Small intestine (tissue), 7 donors: Measurements from ENCODE around the gene SEC14L1. TPM values are rescaled to one million over a fixed set of nuclear protein-coding genes. Genes with fewer than 3 reads are reported as not detected.
"Not testable (repeated sequence)": the region's sequence is repeated elsewhere in the genome, so short reads cannot be mapped to it uniquely, and the experiment has no call there.

Source experiments
- DNase-seq, 2 donors: peaks; one replicate each; pipeline versions ENCODE4 v3.0.0 to v3.0.0-alpha.2; 2013
- FAIRE-seq: peaks from 2 replicates; lab custom pipeline; 2012; peaks lifted over from hg19 to GRCh38; lab: Jason Lieb, UNC
- H3K27ac ChIP-seq, 3 donors: one replicate each; pipeline ENCODE4 v1.5.1; 2013; ENCODE audit warnings: low read length in 2 of 3, mild to moderate bottlenecking in 2 of 3, control low read depth in 1 of 3, inconsistent platforms in 1 of 3, low read depth in 1 of 3, moderate library complexity in 1 of 3
- H3K27me3 ChIP-seq, 3 donors: one replicate each; pipeline ENCODE4 v1.6.1; 2013; ENCODE audit warnings: low read length in 3 of 3, inconsistent platforms in 1 of 3; ENCODE audit not compliant: control insufficient read depth in 3 of 3, insufficient read depth in 3 of 3
- H3K36me3 ChIP-seq, 3 donors: one replicate each; pipeline ENCODE4 v1.6.1; 2013; ENCODE audit warnings: low read length in 3 of 3, inconsistent platforms in 1 of 3, low read depth in 1 of 3, mild to moderate bottlenecking in 1 of 3, moderate library complexity in 1 of 3; ENCODE audit not compliant: control insufficient read depth in 3 of 3, insufficient read depth in 2 of 3
- H3K4me1 ChIP-seq, 3 donors: one replicate each; pipeline ENCODE4 v1.6.1; 2013; ENCODE audit warnings: low read length in 2 of 3, inconsistent platforms in 1 of 3, low read depth in 1 of 3, mild to moderate bottlenecking in 1 of 3, moderate library complexity in 1 of 3; ENCODE audit not compliant: control insufficient read depth in 3 of 3, insufficient read depth in 2 of 3
- H3K4me3 ChIP-seq, 3 donors: one replicate each; pipeline ENCODE4 v1.5.1; 2013; ENCODE audit warnings: low read length in 3 of 3, control low read depth in 1 of 3, inconsistent platforms in 1 of 3, low read depth in 1 of 3, mild to moderate bottlenecking in 1 of 3, moderate library complexity in 1 of 3
- H3K9me3 ChIP-seq, 2 donors: one replicate each; pipeline ENCODE4 v1.6.1; 2013; ENCODE audit warnings: low read depth in 1 of 2, low read length in 1 of 2; ENCODE audit not compliant: control insufficient read depth in 2 of 2, insufficient read depth in 1 of 2
- WGBS, 3 donors: extraction: QIAGEN DNeasy Blood & Tissue Kit; methylation state at CpG; one replicate each; pipeline ENCODE4 v1.1.7; 2013; 5-methylcytosine and 5-hydroxymethylcytosine counted together
- polyA plus RNA-seq, 4 donors: library from polyadenylated mRNA; stranded (reverse) in 3 of 4; unstranded in 1 of 4; fragments of 200-250 nt in 3 of 4; fragments of 120-200 nt in 1 of 4; gene quantifications; one replicate each; pipeline versions ENCODE4 v1.2.1 to v1.2.3, GENCODE V29; 2013
- donor health status: healthy with polysubstance abuse.
- donor health status: control.
- donor health status: control.
- donor health status: Bipolar disorder and iron deficiency.
- donor health status: healthy.

SEC14L1 gene
- polyA plus RNA-seq, 4 donors = 14.5 to 27.4 (median 20.7) TPM

DNA sequence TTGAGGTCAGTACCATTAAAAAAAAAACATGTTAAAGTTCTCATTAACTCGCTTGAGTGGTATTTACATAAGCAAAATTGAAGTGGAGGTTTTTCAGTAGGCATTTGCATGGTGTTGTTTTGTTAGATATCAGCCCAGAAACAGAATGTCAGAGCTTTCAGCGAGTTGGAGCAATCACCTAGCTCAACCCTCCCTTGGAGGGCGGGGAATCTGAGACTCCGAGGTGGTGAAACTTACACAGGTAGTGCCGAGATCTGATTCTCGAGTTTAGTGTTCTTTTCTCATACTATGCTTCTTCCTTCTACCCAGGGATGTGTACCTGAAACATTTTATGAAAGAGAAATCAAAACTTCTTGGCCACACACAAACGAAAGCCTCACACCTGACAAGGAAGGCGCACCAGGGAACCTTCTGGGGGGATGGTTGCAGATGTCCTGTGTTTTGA is 6.6 kb downstream of the SEC14L1 start:
- no peak for FAIRE-seq
- Histone ChIP-seq H3K4me3 (peak overlapping the region in 1 of 3 donors; percentile 10), H3K27me3 (no peaks in the 10 kb centered on the region), H3K9me3 (no peaks in the 10 kb centered on the region), H3K4me1 (peaks cover 2 to 28% (median 8%) of the 10 kb centered on the region in 3 donors), H3K27ac (peak overlapping the region in 2 of 3 donors; percentile 18 to 65), H3K36me3 (peaks cover 0 to 29% (median 4%) of the 10 kb centered on the region in 3 donors)
- peak; percentile 43 to 54 for DNase-seq
- whole genome bisulfite sequencing, 3 donors = 23 to 53% (median 28%) methylated on average over 8 of the region's 8 CpGs

DNA sequence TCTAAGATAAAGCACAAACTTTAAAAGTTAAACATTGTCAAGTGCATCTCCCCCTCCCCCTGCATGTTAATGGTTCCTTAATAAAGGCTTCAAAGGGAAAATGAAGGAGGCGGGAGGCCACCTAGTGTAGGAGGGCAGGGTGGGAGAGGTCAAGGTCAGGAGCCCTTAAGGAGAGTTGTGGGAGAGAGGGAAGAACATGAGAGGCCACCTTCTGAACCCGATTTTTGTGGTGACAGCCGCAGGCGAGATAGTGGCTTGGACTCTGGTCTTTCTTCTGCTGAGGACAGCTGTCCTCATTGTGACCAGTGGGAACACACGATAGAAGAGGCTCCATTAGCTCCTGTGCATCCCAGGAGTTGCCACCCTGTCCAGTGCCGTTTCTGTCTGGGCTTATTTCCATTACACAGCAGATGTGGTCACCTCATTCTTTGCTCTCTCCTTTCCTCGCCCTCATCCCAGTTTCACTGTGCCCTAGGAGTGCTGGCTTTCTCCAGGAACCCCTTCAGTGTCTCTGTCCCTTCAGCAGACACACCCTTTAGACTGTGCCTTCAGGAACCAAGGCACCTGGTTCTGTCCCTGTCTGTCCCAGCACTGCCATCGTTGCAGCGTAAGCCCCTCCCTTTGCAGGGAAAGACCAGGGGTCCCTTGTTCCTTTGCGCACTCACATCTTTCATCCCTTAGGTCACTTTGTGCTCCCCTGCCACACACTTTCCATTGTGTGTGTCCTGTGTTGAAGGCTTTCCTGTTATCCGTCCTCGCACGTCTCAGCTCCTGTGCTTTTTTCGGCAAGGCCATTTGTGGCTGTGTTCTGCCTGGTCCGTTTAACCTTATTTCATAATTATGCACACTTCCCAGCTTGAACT is 7.5 kb downstream of the SEC14L1 start:
- DNase-seq (peak; percentile 58 to 62), FAIRE-seq (no peak)
- H3K36me3 ChIP-seq = peaks cover 0 to 26% (median 2%) of the 10 kb centered on the region in 3 donors
- H3K4me3 ChIP-seq = no peak overlapping the region
- WGBS, 3 donors = 62 to 69% (median 67%) methylated on average over 15 of the region's 15 CpGs
- no peaks in the 10 kb centered on the region for H3K27me3 ChIP-seq
- H3K27ac ChIP-seq = peak overlapping the region in 2 of 3 donors; percentile 27 to 65
- peaks cover 2 to 28% (median 8%) of the 10 kb centered on the region in 3 donors for H3K4me1 ChIP-seq
- no peaks in the 10 kb centered on the region for H3K9me3 ChIP-seq

DNA sequence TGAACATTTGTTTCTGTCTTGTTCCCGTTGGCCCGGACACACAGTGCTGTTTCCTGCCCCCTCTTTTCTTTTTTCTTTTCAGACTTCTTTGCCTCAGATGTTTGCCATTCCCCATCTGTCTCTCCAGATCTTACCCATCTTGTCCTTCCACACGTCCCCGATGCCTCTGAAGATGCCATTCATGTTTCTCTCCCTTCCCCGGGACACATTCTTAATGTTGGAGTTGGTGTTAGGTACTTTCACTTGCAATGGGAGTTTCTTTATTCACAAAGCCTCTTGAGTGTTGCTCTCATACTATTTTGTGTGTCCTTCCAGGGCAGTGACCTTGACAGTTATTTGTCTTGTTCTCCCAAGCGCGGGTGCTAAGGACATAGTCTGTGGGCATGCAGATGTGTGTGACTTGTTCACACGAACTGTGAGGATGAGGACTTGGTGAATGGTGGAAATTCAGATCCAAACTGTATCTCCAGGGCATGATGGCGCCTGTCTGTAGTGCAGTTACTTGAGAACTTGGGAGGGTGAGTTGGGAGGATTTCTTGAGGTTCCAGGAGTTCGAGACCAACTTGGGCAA is 8.3 kb downstream of the SEC14L1 start:
- Histone ChIP-seq H3K9me3 (no peaks in the 10 kb centered on the region), H3K4me3 (no peak overlapping the region), H3K36me3 (peaks cover 0 to 26% (median 2%) of the 10 kb centered on the region in 3 donors), H3K4me1 (peaks cover 2 to 28% (median 8%) of the 10 kb centered on the region in 3 donors), H3K27me3 (no peaks in the 10 kb centered on the region), H3K27ac (peak overlapping the region in 2 of 3 donors; percentile 27 to 65)
- DNase-seq = no peak
- 75 to 90% (median 84%) methylated on average over 10 of the region's 10 CpGs for WGBS, 3 donors
- FAIRE-seq = no peak

DNA sequence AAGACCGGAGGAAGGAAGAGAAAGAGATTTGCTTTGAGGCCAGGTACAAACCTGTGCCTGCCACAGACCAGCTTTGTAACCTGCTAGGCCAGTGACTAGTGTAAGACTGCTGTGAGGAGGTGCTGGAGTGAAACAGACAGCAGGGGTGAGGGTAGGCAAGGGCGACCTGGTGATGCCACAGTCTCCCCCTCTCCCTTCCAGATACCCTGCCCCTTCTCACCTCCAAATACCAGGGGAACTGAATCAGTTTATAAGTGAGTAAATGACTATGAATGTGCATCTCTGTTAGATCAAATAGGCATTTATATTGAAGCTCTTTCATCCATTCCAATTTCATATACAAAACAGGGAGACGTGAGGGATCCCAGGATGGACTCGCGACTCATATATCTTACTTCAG is 9.4 kb downstream of the SEC14L1 start:
- Histone ChIP-seq H3K27ac (no peak overlapping the region), H3K36me3 (peaks cover 0 to 17% (median 0%) of the 10 kb centered on the region in 3 donors), H3K9me3 (no peaks in the 10 kb centered on the region), H3K4me1 (peaks cover 2 to 26% (median 8%) of the 10 kb centered on the region in 3 donors), H3K27me3 (no peaks in the 10 kb centered on the region), H3K4me3 (no peak overlapping the region)
- DNase-seq = no peak
- 92 to 99% (median 94%) methylated on average over 5 of the region's 5 CpGs for WGBS, 3 donors
- FAIRE-seq = no peak

GRCh38 chr17:77151186-77151585 is 10.4 kb downstream of the SEC14L1 start:
- no peak for FAIRE-seq

DNA sequence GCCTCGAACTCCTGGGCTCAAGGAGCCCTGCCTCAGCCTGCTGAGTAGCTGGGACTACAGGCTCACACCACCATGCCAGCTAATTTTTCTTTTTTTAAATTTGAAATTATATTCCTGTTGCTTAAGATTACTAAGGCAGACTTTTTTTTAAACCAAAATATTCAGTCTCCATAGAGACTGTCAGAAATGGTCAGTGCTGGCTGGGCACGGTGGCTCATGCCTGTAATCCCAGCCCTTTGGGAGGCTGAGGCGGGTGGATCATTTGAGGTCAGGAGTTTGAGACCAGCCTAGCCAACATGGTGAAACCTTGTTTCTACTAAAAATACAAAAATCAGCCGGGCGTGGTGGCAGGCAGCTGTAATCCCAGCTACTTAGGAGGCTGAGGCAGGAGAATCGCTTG is 11.3 kb downstream of the SEC14L1 start:
- H3K9me3 ChIP-seq, H3K27me3 ChIP-seq, FAIRE-seq, H3K4me3 ChIP-seq, DNase-seq, H3K27ac ChIP-seq: not testable (repeated sequence)
- Histone ChIP-seq H3K4me1 (peaks cover 0 to 16% (median 0%) of the 10 kb centered on the region in 3 donors), H3K36me3 (peaks cover 0 to 19% (median 0%) of the 10 kb centered on the region in 3 donors)
- WGBS, 3 donors = 87 to 95% (median 89%) methylated on average over 6 of the region's 6 CpGs

More at GRCh38 chr17:77151186-77151585, 10.4 kb downstream of the SEC14L1 start:
- Histone ChIP-seq H3K4me3 (no peak overlapping the region), H3K36me3 (peaks cover 0 to 19% (median 0%) of the 10 kb centered on the region in 3 donors), H3K4me1 (peaks cover 0 to 18% (median 0%) of the 10 kb centered on the region in 3 donors), H3K9me3 (no peaks in the 10 kb centered on the region), H3K27me3 (no peaks in the 10 kb centered on the region), H3K27ac (no peak overlapping the region)
- 80 to 91% (median 88%) methylated on average over 7 of the region's 7 CpGs for WGBS, 3 donors
- no peak for DNase-seq

DNA sequence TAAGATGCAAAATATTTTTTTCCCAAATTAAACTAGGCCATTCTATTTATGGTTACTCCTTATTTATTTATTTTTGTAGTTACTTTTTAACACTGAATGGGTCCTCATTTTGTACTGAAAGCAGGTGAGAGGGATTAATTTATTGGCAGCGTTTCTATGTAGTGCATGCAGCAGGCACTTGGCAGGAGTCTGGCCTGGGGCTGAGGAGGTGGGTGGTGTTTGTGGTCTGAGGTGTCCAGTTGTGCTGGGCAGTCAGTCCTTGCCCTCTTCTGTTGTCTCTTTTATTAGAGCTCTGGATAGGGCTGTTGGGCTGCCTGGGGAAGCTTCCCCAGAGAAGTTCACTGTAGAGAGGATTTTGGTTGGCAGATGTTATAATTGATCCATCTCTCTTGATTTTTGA is 12.7 kb downstream of the SEC14L1 start:
- H3K4me3 ChIP-seq = no peak overlapping the region
- H3K4me1 ChIP-seq = peaks cover 0 to 6% (median 0%) of the 10 kb centered on the region in 3 donors
- no peak for FAIRE-seq
- no peak for DNase-seq
- H3K36me3 ChIP-seq = peaks cover 0 to 18% (median 0%) of the 10 kb centered on the region in 3 donors
- H3K27ac ChIP-seq = no peak overlapping the region
- no peaks in the 10 kb centered on the region for H3K9me3 ChIP-seq
- 9 to 36% (median 24%) methylated on average over 1 of the region's 1 CpG for WGBS, 3 donors
- H3K27me3 ChIP-seq = no peaks in the 10 kb centered on the region

- Histone ChIP-seq H3K27ac (peak overlapping the region in 1 of 3 donors; percentile 23), H3K4me1 (no peaks in the 10 kb centered on the region), H3K27me3 (no peaks in the 10 kb centered on the region), H3K36me3 (peaks cover 0 to 12% (median 0%) of the 10 kb centered on the region in 3 donors), H3K9me3 (no peaks in the 10 kb centered on the region), H3K4me3 (no peak overlapping the region)
- DNase-seq = no peak
- WGBS, 3 donors = 81 to 87% (median 86%) methylated on average over 8 of the region's 8 CpGs
- FAIRE-seq = no peak
Observed at GRCh38 chr17:77153999-77154586, 13.3 kb downstream of the SEC14L1 start.
